Fibroblast of lung (primary cell): ENCODE data around the gene HIVEP3. TPM values are rescaled to one million over a fixed set of nuclear protein-coding genes. Genes with fewer than 3 reads are reported as not detected.

Experiments
- DNase-seq, 2 donors: peaks; one replicate each; pipeline versions ENCODE4 v3.0.0 to v3.0.0-alpha.2; 2010; ENCODE audit warnings: low read depth in 2 of 2
- H2AFZ ChIP-seq: 2 replicates; pipeline ENCODE4 v1.5.1; 2012; ENCODE audit warnings: low read length, control low read depth, inconsistent platforms
- H3K27ac ChIP-seq: 2 replicates; pipeline ENCODE4 v1.5.1; 2011; ENCODE audit warnings: low read length, control low read depth; ENCODE audit not compliant: insufficient read depth
- H3K27me3 ChIP-seq: 2 replicates; pipeline ENCODE4 v1.5.1; 2011; ENCODE audit warnings: mild to moderate bottlenecking, low read length; ENCODE audit not compliant: control insufficient read depth, insufficient read depth
- H3K36me3 ChIP-seq: 2 replicates; pipeline ENCODE4 v1.5.1; 2011; ENCODE audit warnings: low read length; ENCODE audit not compliant: control insufficient read depth, insufficient read depth
- H3K4me1 ChIP-seq: 2 replicates; pipeline ENCODE4 v1.5.1; 2011; ENCODE audit warnings: low read length; ENCODE audit not compliant: control insufficient read depth, insufficient read depth; ENCODE audit errors: extremely low read depth
- H3K4me2 ChIP-seq: 2 replicates; pipeline ENCODE4 v1.5.1; 2011; ENCODE audit warnings: low read length, control low read depth; ENCODE audit not compliant: insufficient read depth; ENCODE audit errors: extremely low read depth
- H3K4me3 ChIP-seq, 4 experiments: fragments of 200-600 bp in 1 of 4; sonication (generic) in 1 of 4; replicated peaks in 1 of 4; 2 replicates each; pipeline ENCODE4 v1.5.1; 2011 to 2016; ENCODE audit warnings: low read length in 4 of 4, low read depth in 3 of 4, mild to moderate bottlenecking in 3 of 4, control low read depth in 2 of 4, inconsistent platforms in 1 of 4, mixed read lengths in 1 of 4; ENCODE audit not compliant: insufficient read depth in 1 of 4; ENCODE audit errors: control extremely low read depth in 1 of 4
- H3K79me2 ChIP-seq: 2 replicates; pipeline ENCODE4 v1.5.1; 2012; ENCODE audit warnings: mild to moderate bottlenecking, low read length, inconsistent platforms; ENCODE audit not compliant: control insufficient read depth, insufficient read depth
- H3K9ac ChIP-seq: 2 replicates; pipeline ENCODE4 v1.5.1; 2011; ENCODE audit warnings: mild to moderate bottlenecking, low read length, control low read depth; ENCODE audit not compliant: insufficient read depth
- H3K9me3 ChIP-seq: 2 replicates; pipeline ENCODE4 v1.5.1; 2012; ENCODE audit warnings: low read depth, low read length; ENCODE audit not compliant: control insufficient read depth, insufficient read depth
- H4K20me1 ChIP-seq: 2 replicates; pipeline ENCODE4 v1.5.1; 2011; ENCODE audit warnings: low read length; ENCODE audit not compliant: control insufficient read depth, insufficient read depth; ENCODE audit errors: extremely low read depth
- CTCF ChIP-seq, 2 donors: IDR thresholded peaks in 1 of 2; conservative IDR thresholded peaks in 1 of 2; 1 replicate in 1 of 2; 2 replicates in 1 of 2; pipeline ENCODE4 v1.5.1; 2011 to 2012; ENCODE audit warnings: low read length in 2 of 2, control low read depth in 1 of 2, inconsistent platforms in 1 of 2, low read depth in 1 of 2, mild to moderate bottlenecking in 1 of 2
- EZH2 ChIP-seq: IDR thresholded peaks from 2 replicates; pipeline ENCODE4 v1.5.1; 2012; ENCODE audit warnings: low read length, control low read depth, mild to moderate bottlenecking; ENCODE audit errors: missing control alignments
- polyA plus RNA-seq, 2 donors: library from polyadenylated mRNA; depleted of rRNA in 1 of 2; stranded (reverse) in 1 of 2; unstranded in 1 of 2; fragments of >200 nt; gene quantifications; 2 replicates each; pipeline ENCODE4 v1.2.1, GENCODE V29; 2011 to 2012; ENCODE audit warnings: missing spikeins in 1 of 2
- total RNA-seq: library from RNA; depleted of rRNA; stranded (reverse); fragments of >200 nt; gene quantifications from 2 replicates; pipeline ENCODE4 v1.2.1, GENCODE V29; 2014

Gene HIVEP3
- total and polyA plus RNA-seq, 2 donors (not counting 1 experiment from before 2014, with no cell fraction given), result 0.83 to 3.2 TPM

- DNase-seq, result no peak
- no peaks in the 10 kb centered on the region for H3K9me3 ChIP-seq
- no peaks in the 10 kb centered on the region for H4K20me1 ChIP-seq
- H3K36me3 ChIP-seq, result no peaks in the 10 kb centered on the region
- H3K4me2 ChIP-seq, result no peak overlapping the region
- no peak overlapping the region for H3K9ac ChIP-seq
- no peak overlapping the region for H3K27ac ChIP-seq
- H3K4me3 ChIP-seq, result no peak overlapping the region
- H2AFZ ChIP-seq, result no peak overlapping the region
- H3K27me3 ChIP-seq, result no peaks in the 10 kb centered on the region
- peaks cover 6% of the 10 kb centered on the region for H3K4me1 ChIP-seq
- H3K79me2 ChIP-seq, result no peaks in the 10 kb centered on the region
- TF ChIP-seq CTCF (conservative IDR thresholded peaks at IDR 0.05 in 1 of 2, IDR thresholded peaks at IDR 0.05 in 1 of 2; ENCODE audit: low read depth in 1 of 2, low read length in 2 of 2), result no peak
- no peak for TF ChIP-seq EZH2
These were observed 4.2 kb downstream of the HIVEP3 start for GRCh38 chr1:41914516-41914915.

GRCh38 chr1:41913014-41913413 lies 5.7 kb downstream of the HIVEP3 start:
- no peak overlapping the region for H3K4me2 ChIP-seq
- no peak overlapping the region for H3K9ac ChIP-seq
- no peaks in the 10 kb centered on the region for H3K4me1 ChIP-seq
- no peaks in the 10 kb centered on the region for H3K36me3 ChIP-seq
- no peaks in the 10 kb centered on the region for H4K20me1 ChIP-seq
- H3K79me2 ChIP-seq, result no peaks in the 10 kb centered on the region
- no peak overlapping the region for H3K27ac ChIP-seq
- H3K27me3 ChIP-seq, result no peaks in the 10 kb centered on the region
- H3K4me3 ChIP-seq, result no peak overlapping the region
- DNase-seq, result no peak
- TF ChIP-seq CTCF (conservative IDR thresholded peaks at IDR 0.05 in 1 of 2, IDR thresholded peaks at IDR 0.05 in 1 of 2; ENCODE audit: low read depth in 1 of 2, low read length in 2 of 2), result no peak
- TF ChIP-seq EZH2, result no peak
- H2AFZ ChIP-seq, result no peak overlapping the region
- H3K9me3 ChIP-seq, result no peaks in the 10 kb centered on the region

- Histone ChIP-seq H3K27ac (no peak overlapping the region), H3K4me1 (no peaks in the 10 kb centered on the region), H2AFZ (no peak overlapping the region), H3K27me3 (no peaks in the 10 kb centered on the region), H3K9me3 (no peaks in the 10 kb centered on the region), H3K9ac (no peak overlapping the region), H3K4me3 (no peak overlapping the region), H3K4me2 (no peak overlapping the region), H3K79me2 (no peaks in the 10 kb centered on the region), H3K36me3 (no peaks in the 10 kb centered on the region), H4K20me1 (no peaks in the 10 kb centered on the region)
- no peak for TF ChIP-seq EZH2
- no peak for TF ChIP-seq CTCF (conservative IDR thresholded peaks at IDR 0.05 in 1 of 2, IDR thresholded peaks at IDR 0.05 in 1 of 2; ENCODE audit: low read depth in 1 of 2, low read length in 2 of 2)
- no peak for DNase-seq
These were observed 10.3 kb downstream of the HIVEP3 start for GRCh38 chr1:41908288-41908895.
